ENCODE data around the gene TMEM89. TPM values are rescaled to one million over a fixed set of nuclear protein-coding genes. Genes with fewer than 3 reads are reported as not detected.
A peak's percentile ranks its signal among the peaks of the same experiment; 100 is the strongest.

Gene TMEM89
- total RNA-seq, 1 experiment from 2014 or later = not detected

GRCh38 chr3:48662145-48662752 is 40.7 kb upstream of the TMEM89 start:
- ATAC-seq (no peak), DNase-seq (no peak)
- Histone ChIP-seq H3K36me3 (ENCODE audit: low read depth, low read length) (no peaks in the 10 kb centered on the region), H3K4me3 (ENCODE audit: low read length) (no peak overlapping the region), H3K27me3 (ENCODE audit: low read length) (no peaks in the 10 kb centered on the region), H3K9ac (ENCODE audit: low read length) (no peak overlapping the region), H3K79me2 (ENCODE audit: low read length) (no peaks in the 10 kb centered on the region), H3K9me3 (ENCODE audit: low read length) (no peaks in the 10 kb centered on the region), H3F3A (ENCODE audit: low read length, unreplicated experiment) (no peaks in the 10 kb centered on the region), H2AFZ (ENCODE audit: low read length) (no peak overlapping the region), H3K9me2 (replicated peaks; ENCODE audit: low read length) (no peaks in the 10 kb centered on the region), H3K4me2 (ENCODE audit: low read length) (no peak overlapping the region), H4K20me1 (ENCODE audit: low read length) (no peaks in the 10 kb centered on the region), H3K4me1 (ENCODE audit: insufficient read depth, low read length) (peaks cover 9% of the 10 kb centered on the region), H3K27ac (ENCODE audit: low read length) (no peak overlapping the region)
- intact Hi-C loops (cut with micrococcal nuclease) = no loop called here
- TF ChIP-seq EZH2phosphoT487 (IDR thresholded peaks at IDR 0.05; ENCODE audit: borderline replicate concordance, low read length) (no peak), EZH2 (IDR thresholded peaks at IDR 0.05; ENCODE audit: low read length, unreplicated experiment) (no peak)
- TF ChIP-seq, protein P1, sequence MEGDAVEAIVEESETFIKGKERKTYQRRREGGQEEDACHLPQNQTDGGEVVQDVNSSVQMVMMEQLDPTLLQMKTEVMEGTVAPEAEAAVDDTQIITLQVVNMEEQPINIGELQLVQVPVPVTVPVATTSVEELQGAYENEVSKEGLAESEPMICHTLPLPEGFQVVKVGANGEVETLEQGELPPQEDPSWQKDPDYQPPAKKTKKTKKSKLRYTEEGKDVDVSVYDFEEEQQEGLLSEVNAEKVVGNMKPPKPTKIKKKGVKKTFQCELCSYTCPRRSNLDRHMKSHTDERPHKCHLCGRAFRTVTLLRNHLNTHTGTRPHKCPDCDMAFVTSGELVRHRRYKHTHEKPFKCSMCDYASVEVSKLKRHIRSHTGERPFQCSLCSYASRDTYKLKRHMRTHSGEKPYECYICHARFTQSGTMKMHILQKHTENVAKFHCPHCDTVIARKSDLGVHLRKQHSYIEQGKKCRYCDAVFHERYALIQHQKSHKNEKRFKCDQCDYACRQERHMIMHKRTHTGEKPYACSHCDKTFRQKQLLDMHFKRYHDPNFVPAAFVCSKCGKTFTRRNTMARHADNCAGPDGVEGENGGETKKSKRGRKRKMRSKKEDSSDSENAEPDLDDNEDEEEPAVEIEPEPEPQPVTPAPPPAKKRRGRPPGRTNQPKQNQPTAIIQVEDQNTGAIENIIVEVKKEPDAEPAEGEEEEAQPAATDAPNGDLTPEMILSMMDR (conservative IDR thresholded peaks at IDR 0.05; ENCODE audit: low read depth, low read length) = no peak
- POLR2A ChIA-PET (ENCODE audit: unreplicated experiment) = interaction anchor here (0.7 kb wide), 1 partner anchor 221 kb away, joined by 3 read pairs; no protein-coding TSS in a partner anchor
- no TSS peak for BruUV-seq (replicated peaks)
- CTCF ChIA-PET = interaction anchor here (0.6 to 0.7 kb wide), 2 partner anchors 27 to 216 kb away, joined by 3 read pairs; partner anchors contain the start of genes ATRIP and SLC26A6

DNA sequence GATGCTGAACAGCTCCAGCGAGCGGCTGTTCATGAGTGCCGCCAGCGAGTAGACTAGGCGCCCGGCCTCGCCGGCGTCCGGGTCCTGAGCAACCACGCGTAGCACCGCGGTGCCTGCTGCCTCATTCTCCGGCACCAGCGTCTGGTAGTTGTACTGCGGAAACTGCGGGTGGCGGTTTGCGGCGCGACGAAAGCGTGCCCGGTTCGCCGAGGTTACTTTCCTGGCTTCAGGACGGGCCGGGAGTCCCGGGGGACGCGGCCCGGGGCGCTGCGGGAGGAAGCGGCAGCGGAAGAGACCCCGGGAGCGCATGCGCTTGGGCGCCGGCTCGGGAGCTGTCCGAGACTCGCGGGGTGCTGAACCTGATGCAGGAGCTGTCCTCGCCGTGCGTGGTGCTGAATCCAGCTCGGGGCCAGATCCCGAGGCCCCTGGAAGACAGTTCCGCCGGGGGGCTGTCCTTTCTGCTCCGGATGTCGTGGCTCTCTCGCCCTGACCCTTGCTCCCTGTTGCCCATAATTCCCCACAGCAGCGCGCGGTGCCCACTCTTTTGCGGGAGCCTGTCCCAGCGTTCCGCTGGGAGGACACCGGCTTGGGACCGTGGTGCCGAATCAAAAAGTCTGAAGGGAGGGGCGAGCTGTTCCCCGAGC is 40.1 kb upstream of the TMEM89 start:
- DNase-seq (peak; percentile 40), ATAC-seq (no peak)
- Histone ChIP-seq H3K9ac (ENCODE audit: low read length) (no peak overlapping the region), H3K27ac (ENCODE audit: low read length) (no peak overlapping the region), H4K20me1 (ENCODE audit: low read length) (no peaks in the 10 kb centered on the region), H3K79me2 (ENCODE audit: low read length) (no peaks in the 10 kb centered on the region), H3K4me1 (ENCODE audit: insufficient read depth, low read length) (peaks cover 9% of the 10 kb centered on the region), H3K9me2 (replicated peaks; ENCODE audit: low read length) (no peaks in the 10 kb centered on the region), H3K9me3 (ENCODE audit: low read length) (no peaks in the 10 kb centered on the region), H2AFZ (ENCODE audit: low read length) (no peak overlapping the region), H3K36me3 (ENCODE audit: low read depth, low read length) (no peaks in the 10 kb centered on the region), H3F3A (ENCODE audit: low read length, unreplicated experiment) (no peaks in the 10 kb centered on the region), H3K4me3 (ENCODE audit: low read length) (no peak overlapping the region), H3K27me3 (ENCODE audit: low read length) (no peaks in the 10 kb centered on the region), H3K4me2 (ENCODE audit: low read length) (no peak overlapping the region)
- POLR2A ChIA-PET (ENCODE audit: unreplicated experiment) = interaction anchor here (0.7 kb wide), 1 partner anchor 221 kb away, joined by 3 read pairs; no protein-coding TSS in a partner anchor
- no TSS peak for BruUV-seq (replicated peaks)
- CTCF ChIA-PET = interaction anchor here (0.6 to 0.7 kb wide), 2 partner anchors 26 to 215 kb away, joined by 3 read pairs; partner anchors contain the start of genes ATRIP and SLC26A6
- intact Hi-C loops (cut with micrococcal nuclease) = no loop called here
- TF ChIP-seq, protein P1 (conservative IDR thresholded peaks at IDR 0.05; ENCODE audit: low read depth, low read length) = no peak
- no peak for TF ChIP-seq EZH2 (IDR thresholded peaks at IDR 0.05; ENCODE audit: low read length, unreplicated experiment)
- TF ChIP-seq EZH2phosphoT487 (IDR thresholded peaks at IDR 0.05; ENCODE audit: borderline replicate concordance, low read length) = no peak

Data from PC-3 (cell line).